Inflammatory macrophage (primary cell): ENCODE data around the gene DNAJC17.
A peak's percentile ranks its signal among the peaks of the same experiment; 100 is the strongest.

Experiments used
- DNase-seq, 2 donors: peaks; one replicate each; pipeline ENCODE4 v3.0.0-alpha.2; 2020 to 2022
- total RNA-seq, 18 experiments: gene quantifications; one replicate each; lab custom pipeline; 2026; ENCODE audit warnings: mixed read lengths in 6 of 18, inconsistent platforms in 2 of 18; lab: John Stamatoyannopoulos, UW

DNAJC17 gene
- 3.2 to 17.4 (median 11.6) reads per million in 18 experiments for total RNA-seq

GRCh38 chr15:40807028-40807887 is at the start of gene DNAJC17, which contains the start of gene ZFYVE19:
Gene DNAJC17 (minus strand): TSS chr15:40807473. CDS start chr15:40807446, 27 bp downstream.
Gene ZFYVE19 (plus strand): TSS chr15:40807089. CDS start chr15:40807590, 501 bp downstream.
- peak; percentile 98 for DNase-seq

GRCh38 chr15:40856746-40857145 is 49.5 kb upstream of the DNAJC17 start:
- DNase-seq: no peak

GRCh38 chr15:40855706-40856234 is 48.5 kb upstream of the DNAJC17 start:
- no peak for DNase-seq

- no peak for DNase-seq
Observed at GRCh38 chr15:40854161-40854560, 46.9 kb upstream of the DNAJC17 start.

- DNase-seq: no peak
Observed at GRCh38 chr15:40853241-40853890, 46.1 kb upstream of the DNAJC17 start.

- DNase-seq: no peak
Observed at GRCh38 chr15:40852529-40852928, 45.3 kb upstream of the DNAJC17 start.

GRCh38 chr15:40850576-40851112 is 43.4 kb upstream of the DNAJC17 start:
- no peak for DNase-seq

GRCh38 chr15:40847223-40847961 is 40.1 kb upstream of the DNAJC17 start:
- peak; percentile 92 to 94 for DNase-seq

- DNase-seq: peak; percentile 64 to 89
Observed at GRCh38 chr15:40846841-40847222, 39.6 kb upstream of the DNAJC17 start.

GRCh38 chr15:40845511-40846284 is 38.4 kb upstream of the DNAJC17 start:
- DNase-seq: peak in 1 of 2 donors; percentile 33

- DNase-seq: peak; percentile 48 to 51
Observed at GRCh38 chr15:40845036-40845435, 37.8 kb upstream of the DNAJC17 start.

GRCh38 chr15:40844696-40845030 is 37.4 kb upstream of the DNAJC17 start:
- DNase-seq: peak; percentile 35 to 64

GRCh38 chr15:40843885-40844695 is 36.8 kb upstream of the DNAJC17 start, which contains the start of gene SPINT1:
Gene SPINT1 (plus strand): TSS chr15:40844048. CDS start chr15:40844555, 507 bp downstream.
- DNase-seq: peak; percentile 28 to 63

- no peak for DNase-seq
Observed at GRCh38 chr15:40843261-40843884, 36.1 kb upstream of the DNAJC17 start.

- no peak for DNase-seq
Observed at GRCh38 chr15:40841741-40842140, 34.5 kb upstream of the DNAJC17 start.

- DNase-seq: no peak
Observed at GRCh38 chr15:40838756-40839155, 31.5 kb upstream of the DNAJC17 start.

- no peak for DNase-seq
Observed at GRCh38 chr15:40836020-40836419, 28.7 kb upstream of the DNAJC17 start.

GRCh38 chr15:40832903-40833302 is 25.6 kb upstream of the DNAJC17 start:
- no peak for DNase-seq

- DNase-seq: no peak
Observed at GRCh38 chr15:40831861-40832260, 24.6 kb upstream of the DNAJC17 start.

- DNase-seq: no peak
Observed at GRCh38 chr15:40830884-40831283, 23.6 kb upstream of the DNAJC17 start.
